ENCODE measurements around the gene EPM2A. TPM values are rescaled to one million over a fixed set of nuclear protein-coding genes. Genes with fewer than 3 reads are reported as not detected.

The EPM2A gene
- total RNA-seq: 1.9 and 4.3 TPM in 2 replicates

DNA sequence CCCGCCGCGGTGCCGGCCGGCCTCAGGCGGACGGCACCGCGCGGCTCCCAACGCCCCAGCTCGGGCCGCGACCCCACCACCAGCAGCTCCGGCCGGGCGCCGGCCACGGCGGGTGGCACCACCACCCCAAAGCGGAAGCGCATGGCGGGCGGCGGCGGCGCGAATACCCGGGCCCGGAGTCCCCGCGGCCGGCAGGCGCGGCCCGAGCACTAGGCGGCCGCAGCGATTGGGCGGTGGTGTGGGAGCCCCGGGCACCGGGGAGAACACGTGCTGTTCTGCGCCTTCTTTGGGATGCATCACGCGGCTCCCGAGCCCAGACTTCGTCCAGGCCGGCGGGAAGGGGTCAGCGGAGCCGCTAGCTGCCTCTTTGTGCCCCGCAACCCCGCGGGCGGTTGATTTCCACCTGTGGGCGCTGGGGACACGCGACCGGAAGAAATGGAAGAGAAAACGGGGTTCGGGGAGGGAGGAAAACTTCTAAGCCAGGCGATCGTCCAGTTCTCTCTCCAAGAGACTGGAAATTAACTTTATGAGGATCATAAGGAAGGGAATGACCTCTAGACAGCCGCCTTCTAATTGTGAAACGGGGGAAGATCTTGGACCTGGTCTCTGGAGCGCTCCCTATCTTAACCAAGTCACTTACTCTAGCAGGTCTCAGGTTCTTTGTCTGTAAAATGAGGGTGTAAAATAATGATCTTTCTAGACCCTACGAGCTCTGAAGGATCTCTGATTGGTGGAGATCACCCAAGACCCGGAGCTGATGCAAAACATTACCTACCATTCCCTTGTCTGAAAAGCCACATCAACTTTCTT, at the start of gene EPM2A:
TSS of gene EPM2A (minus strand) at position 165 of the 810 bp plus-strand sequence. CDS start at position 143, 22 bp downstream.

Other genes with a start within 250 kb of the EPM2A start
- gene FBXO30, start 79.3 kb upstream of the EPM2A start, total RNA-seq: 4.9 and 6.0 TPM in 2 replicates
- 2.3 and 4.6 TPM in 2 replicates for gene SHPRH, start 228.8 kb upstream of the EPM2A start, total RNA-seq

Measured in myometrial cell (primary cell).